NCI-H510A treated with DMSO at 0.1 percent for 48 hours (cell line): ENCODE measurements around the gene TKTL1.
A peak's percentile ranks its signal among the peaks of the same experiment; 100 is the strongest.

Experiments
- DNase-seq: peaks from one replicate; lab custom pipeline; 2025; lab: John Stamatoyannopoulos, UW

The TKTL1 gene

GRCh38 chrX:154362085-154362742 is 66.6 kb downstream of the TKTL1 start:
- no peak for DNase-seq

- no peak for DNase-seq
These were observed 68.3 kb downstream of the TKTL1 start for GRCh38 chrX:154363706-154364439.

GRCh38 chrX:154365052-154365600 is 69.5 kb downstream of the TKTL1 start:
- no peak for DNase-seq

- DNase-seq = no peak
These were observed 70.5 kb downstream of the TKTL1 start for GRCh38 chrX:154365997-154366665.

GRCh38 chrX:154366666-154367055 is 71.1 kb downstream of the TKTL1 start:
- DNase-seq = no peak

- DNase-seq = no peak
These were observed 72.1 kb downstream of the TKTL1 start for GRCh38 chrX:154367474-154368308.

GRCh38 chrX:154368630-154369448 is 73.2 kb downstream of the TKTL1 start:
- peak; percentile 24 for DNase-seq

GRCh38 chrX:154369449-154370299 is 74.1 kb downstream of the TKTL1 start:
- DNase-seq = peak; percentile 41

- no peak for DNase-seq
These were observed 74.9 kb downstream of the TKTL1 start for GRCh38 chrX:154370300-154371016.

GRCh38 chrX:154371017-154371788 is 75.6 kb downstream of the TKTL1 start:
- DNase-seq = peak; percentile 80

GRCh38 chrX:154371789-154372300 is 76.2 kb downstream of the TKTL1 start:
- DNase-seq = no peak

- no peak for DNase-seq
These were observed 77.0 kb downstream of the TKTL1 start for GRCh38 chrX:154372612-154373022.

GRCh38 chrX:154373340-154374306 is 78.0 kb downstream of the TKTL1 start:
- DNase-seq = peak; percentile 55

- DNase-seq = peak; percentile 33
These were observed 78.9 kb downstream of the TKTL1 start, which contains the start of gene FLNA for GRCh38 chrX:154374313-154375155. FLNA (minus strand) TSS chrX:154374634; CDS start chrX:154371245, 3,389 bp downstream.

- no peak for DNase-seq
These were observed 79.5 kb downstream of the TKTL1 start for GRCh38 chrX:154375156-154375504.

- DNase-seq = no peak
These were observed 81.2 kb downstream of the TKTL1 start for GRCh38 chrX:154376774-154377173.
